HEK293T (cell line): Measurements from ENCODE around the gene PAX4.

Experiments used
- CTCF ChIA-PET: fragments of 350-600 bp; formaldehyde crosslinking; extraction: SDS; loops from one replicate; lab custom pipeline; 2021; ENCODE audit warnings: antibody characterized with exemption, inconsistent platforms; lab: Yijun Ruan, JAX
- POLR2A ChIA-PET: fragments of 350-600 bp; formaldehyde crosslinking; extraction: SDS; loops from one replicate; lab custom pipeline; 2020; ENCODE audit warnings: antibody characterized with exemption, inconsistent platforms; lab: Yijun Ruan, JAX
- DNase-seq: peaks from one replicate; pipeline ENCODE4 v3.0.0; 2012; ENCODE audit warnings: mixed read lengths; ENCODE audit errors: extremely low spot score
- ARNT ChIP-seq: fragments of 450-650 bp; IDR thresholded peaks from 2 replicates; pipeline ENCODE4 v1.6.1; 2017; ENCODE audit warnings: mild to moderate bottlenecking
- BHLHE40 ChIP-seq: fragments of 450-650 bp; IDR thresholded peaks from 2 replicates; pipeline ENCODE4 v1.6.1; 2016; ENCODE audit warnings: mild to moderate bottlenecking, moderate library complexity, borderline replicate concordance
- CTBP1 ChIP-seq: fragments of 450-650 bp; IDR thresholded peaks from 2 replicates; pipeline ENCODE4 v1.6.1; 2016; ENCODE audit warnings: borderline replicate concordance
- ELF4 ChIP-seq: fragments of 450-650 bp; IDR thresholded peaks from 2 replicates; pipeline ENCODE4 v1.6.1; 2017; ENCODE audit warnings: antibody characterized with exemption
- FOXA1 ChIP-seq: fragments of 450-650 bp; IDR thresholded peaks from 2 replicates; pipeline ENCODE4 v1.6.1; 2016; ENCODE audit warnings: mild to moderate bottlenecking
- FOXK2 ChIP-seq: fragments of 450-650 bp; IDR thresholded peaks from 2 replicates; pipeline ENCODE4 v1.6.1; 2016; ENCODE audit warnings: mild to moderate bottlenecking
- FOXM1 ChIP-seq: fragments of 450-650 bp; IDR thresholded peaks from 2 replicates; pipeline ENCODE4 v1.6.1; 2017; ENCODE audit warnings: mild to moderate bottlenecking, borderline replicate concordance
- HDGF ChIP-seq: fragments of 450-650 bp; IDR thresholded peaks from 2 replicates; pipeline ENCODE4 v1.6.1; 2017; ENCODE audit warnings: antibody characterized with exemption, borderline replicate concordance
- L3MBTL2 ChIP-seq: fragments of 450-650 bp; conservative IDR thresholded peaks from 2 replicates; pipeline ENCODE4 v1.6.1; 2016; ENCODE audit warnings: mild to moderate bottlenecking
- LEF1 ChIP-seq: fragments of 450-650 bp; IDR thresholded peaks from 2 replicates; pipeline ENCODE4 v1.6.1; 2017; ENCODE audit warnings: mild to moderate bottlenecking, borderline replicate concordance
- NFRKB ChIP-seq: fragments of 450-650 bp; IDR thresholded peaks from 2 replicates; pipeline ENCODE4 v1.6.1; 2016; ENCODE audit warnings: mild to moderate bottlenecking, moderate library complexity
- PKNOX1 ChIP-seq: fragments of 450-650 bp; IDR thresholded peaks from 2 replicates; pipeline ENCODE4 v1.6.1; 2016
- SP1 ChIP-seq: fragments of 450-650 bp; IDR thresholded peaks from 2 replicates; pipeline ENCODE4 v1.6.1; 2017
- SUZ12 ChIP-seq: fragments of 450-650 bp; IDR thresholded peaks from 2 replicates; pipeline ENCODE4 v1.6.1; 2016; ENCODE audit warnings: mild to moderate bottlenecking
- TARDBP ChIP-seq: fragments of 450-650 bp; IDR thresholded peaks from 2 replicates; pipeline ENCODE4 v1.6.1; 2016
- ZNF384 ChIP-seq: fragments of 450-650 bp; IDR thresholded peaks from 2 replicates; pipeline ENCODE4 v1.6.1; 2016

Gene PAX4

GRCh38 chr7:127655720-127656119, 37.8 kb upstream of the PAX4 start:
- no peak for DNase-seq
- TF ChIP-seq FOXM1, result no peak
- CTCF ChIA-PET, result no interaction called here
- POLR2A ChIA-PET, result no interaction called here

GRCh38 chr7:127654404-127655394, 36.8 kb upstream of the PAX4 start:
- ChIA-PET CTCF (no interaction called here), POLR2A (interaction anchor here (1.1 kb wide), 1 partner anchor 66 kb away, joined by 3 read pairs; the partner anchor contains the start of gene ARF5)
- DNase-seq, result peak; percentile 22
- TF ChIP-seq PKNOX1, result peak; percentile 63
- TF ChIP-seq ELF4, result no peak

- ChIA-PET POLR2A (no interaction called here), CTCF (no interaction called here)
- TF ChIP-seq HDGF (no peak), NFRKB (no peak), FOXA1 (no peak), L3MBTL2 (no peak), FOXM1 (no peak), PKNOX1 (no peak), BHLHE40 (no peak), ELF4 (no peak), ZNF384 (no peak), FOXK2 (no peak), CTBP1 (no peak), SP1 (no peak), ARNT (no peak), LEF1 (no peak)
- DNase-seq, result no peak
Observed at GRCh38 chr7:127653396-127653795, 35.5 kb upstream of the PAX4 start.

GRCh38 chr7:127652333-127653248, 34.6 kb upstream of the PAX4 start:
- TF ChIP-seq L3MBTL2 (peak; percentile 71), ELF4 (no peak)
- DNase-seq, result no peak
- POLR2A ChIA-PET, result no interaction called here
- CTCF ChIA-PET, result no interaction called here

- POLR2A ChIA-PET, result interaction anchor here (0.7 to 1.2 kb wide), 3 partner anchors 12 to 255 kb away, joined by 3 to 6 read pairs (median 3); partner anchors contain the start of gene ARF5
- DNase-seq, result peak; percentile 92
- TF ChIP-seq TARDBP (no peak), SUZ12 (no peak), FOXK2 (no peak), PKNOX1 (peak; percentile 75), LEF1 (no peak), SP1 (no peak), FOXM1 (0 out of 2 replicates have a peak, but pooled peaks have one; percentile 9), L3MBTL2 (peak; percentile 24), NFRKB (no peak; the same call in 1 of the 2 replicates), BHLHE40 (no peak), ELF4 (peak; percentile 70), CTBP1 (no peak), FOXA1 (no peak), ARNT (no peak), ZNF384 (no peak), HDGF (peak; percentile 99)
- CTCF ChIA-PET, result no interaction called here
Observed at GRCh38 chr7:127651556-127652332, 33.8 kb upstream of the PAX4 start, which contains the start of gene SND1. Gene SND1 (plus strand): TSS chr7:127652194. CDS start chr7:127652374, 180 bp downstream.
